Smooth muscle cell (in vitro differentiated cells): ENCODE data around the gene OR7D2. TPM values are rescaled to one million over a fixed set of nuclear protein-coding genes. Genes with fewer than 3 reads are reported as not detected.

ENCODE experiments used
- DNase-seq: peaks from one replicate; lab custom pipeline; 2025; ENCODE audit not compliant: unreplicated experiment; lab: John Stamatoyannopoulos, UW
- H2AFZ ChIP-seq: fragments of 200-600 bp; sonication (generic); 2 replicates; pipeline ENCODE4 v1.6.0; 2016; ENCODE audit warnings: antibody characterized with exemption, low read depth, mild to moderate bottlenecking
- H3F3A ChIP-seq: fragments of 200-600 bp; sonication (generic); 2 replicates; pipeline ENCODE4 v1.6.0; 2017; ENCODE audit warnings: antibody characterized with exemption, low read depth
- H3K27ac ChIP-seq: fragments of 200-600 bp; sonication (generic); 2 replicates; pipeline ENCODE4 v1.5.1; 2016; ENCODE audit warnings: low read depth, mild to moderate bottlenecking
- H3K27me3 ChIP-seq: fragments of 200-600 bp; sonication (generic); 2 replicates; pipeline ENCODE4 v1.6.1; 2016; ENCODE audit warnings: low read depth, mild to moderate bottlenecking
- H3K36me3 ChIP-seq: fragments of 200-600 bp; sonication (generic); 2 replicates; pipeline ENCODE4 v1.5.1; 2016; ENCODE audit warnings: low read depth
- H3K4me1 ChIP-seq: fragments of 200-600 bp; sonication (generic); 2 replicates; pipeline ENCODE4 v1.5.1; 2016; ENCODE audit warnings: low read depth
- H3K4me2 ChIP-seq: fragments of 200-600 bp; sonication (generic); 2 replicates; pipeline ENCODE4 v1.6.0; 2016; ENCODE audit warnings: mild to moderate bottlenecking
- H3K4me3 ChIP-seq: fragments of 200-600 bp; sonication (generic); 2 replicates; pipeline ENCODE4 v1.5.1; 2016; ENCODE audit warnings: mild to moderate bottlenecking
- H3K79me2 ChIP-seq: fragments of 200-600 bp; sonication (generic); 2 replicates; pipeline ENCODE4 v1.6.0; 2016; ENCODE audit warnings: low read depth, mild to moderate bottlenecking
- H3K9ac ChIP-seq: fragments of 200-600 bp; sonication (generic); 2 replicates; pipeline ENCODE4 v1.6.0; 2016; ENCODE audit warnings: low read depth
- H3K9me3 ChIP-seq: fragments of 200-600 bp; sonication (generic); replicated peaks from 2 replicates; pipeline ENCODE4 v1.5.1; 2016; ENCODE audit warnings: low read depth
- H4K20me1 ChIP-seq: fragments of 200-600 bp; sonication (generic); 2 replicates; pipeline ENCODE4 v1.6.0; 2016; ENCODE audit warnings: low read depth
- WGBS: methylation state at CpG from one replicate; pipeline ENCODE4 v1.1.7; 2016; ENCODE audit warnings: low lambda C conversion rate; 5-methylcytosine and 5-hydroxymethylcytosine counted together
- polyA plus RNA-seq: library from polyadenylated mRNA; unstranded; fragments of >200 nt; fragmentation: Nextera tagmentation; extraction: Ambion mirVana; gene quantifications from 2 replicates; pipeline ENCODE4 v1.2.1, GENCODE V29; 2016
- total RNA-seq: library from RNA; depleted of rRNA; stranded (reverse); fragments of >200 nt; gene quantifications from 2 replicates; pipeline ENCODE4 v1.2.3, GENCODE V29; 2014
- TF ChIP-seq, protein P1 (sequence below): fragments of 200-600 bp; sonication (generic); IDR thresholded peaks from 2 replicates; pipeline ENCODE4 v1.5.1; 2017; ENCODE audit warnings: borderline replicate concordance, mild to moderate bottlenecking, antibody characterized with exemption; ENCODE audit not compliant: insufficient read depth, poor library complexity, severe bottlenecking

OR7D2 gene
- total and polyA plus RNA-seq, 2 experiments from 2014 or later = 0.04 to 0.18 TPM

DNA sequence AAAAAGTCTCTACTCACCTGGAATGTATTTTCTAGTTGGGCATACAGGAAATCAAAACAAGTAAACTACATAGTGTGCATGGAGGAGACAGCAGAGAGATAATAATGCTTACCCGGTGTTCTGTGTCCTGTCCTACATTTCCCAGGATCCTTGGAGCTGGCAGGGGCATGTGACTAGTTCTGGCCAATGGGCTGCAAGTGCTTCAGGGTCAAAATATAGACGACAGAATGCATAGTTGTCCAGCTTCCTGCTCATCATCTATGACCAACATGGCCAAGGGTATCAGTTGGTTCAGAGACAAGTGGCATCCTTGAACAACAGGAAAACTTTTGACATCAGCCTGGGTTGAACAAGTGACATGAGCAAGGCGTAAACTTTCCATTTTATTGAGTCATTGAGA lies 30.1 kb upstream of the OR7D2 start:
- Histone ChIP-seq H3K27me3 (no peaks in the 10 kb centered on the region), H3K4me3 (no peak overlapping the region), H3K9me3 (peaks cover 24% of the 10 kb centered on the region), H3K9ac (no peak overlapping the region), H4K20me1 (peaks cover 11% of the 10 kb centered on the region), H3K4me2 (no peak overlapping the region), H3K4me1 (no peaks in the 10 kb centered on the region), H3K27ac (no peak overlapping the region), H3F3A (peaks cover 3% of the 10 kb centered on the region), H3K36me3 (peaks cover 12% of the 10 kb centered on the region), H2AFZ (no peak overlapping the region), H3K79me2 (peaks cover 100% of the 10 kb centered on the region)
- WGBS = 97% methylated on average over 3 of the region's 3 CpGs
- TF ChIP-seq, protein P1, sequence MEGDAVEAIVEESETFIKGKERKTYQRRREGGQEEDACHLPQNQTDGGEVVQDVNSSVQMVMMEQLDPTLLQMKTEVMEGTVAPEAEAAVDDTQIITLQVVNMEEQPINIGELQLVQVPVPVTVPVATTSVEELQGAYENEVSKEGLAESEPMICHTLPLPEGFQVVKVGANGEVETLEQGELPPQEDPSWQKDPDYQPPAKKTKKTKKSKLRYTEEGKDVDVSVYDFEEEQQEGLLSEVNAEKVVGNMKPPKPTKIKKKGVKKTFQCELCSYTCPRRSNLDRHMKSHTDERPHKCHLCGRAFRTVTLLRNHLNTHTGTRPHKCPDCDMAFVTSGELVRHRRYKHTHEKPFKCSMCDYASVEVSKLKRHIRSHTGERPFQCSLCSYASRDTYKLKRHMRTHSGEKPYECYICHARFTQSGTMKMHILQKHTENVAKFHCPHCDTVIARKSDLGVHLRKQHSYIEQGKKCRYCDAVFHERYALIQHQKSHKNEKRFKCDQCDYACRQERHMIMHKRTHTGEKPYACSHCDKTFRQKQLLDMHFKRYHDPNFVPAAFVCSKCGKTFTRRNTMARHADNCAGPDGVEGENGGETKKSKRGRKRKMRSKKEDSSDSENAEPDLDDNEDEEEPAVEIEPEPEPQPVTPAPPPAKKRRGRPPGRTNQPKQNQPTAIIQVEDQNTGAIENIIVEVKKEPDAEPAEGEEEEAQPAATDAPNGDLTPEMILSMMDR = no peak
- DNase-seq = no peak

DNA sequence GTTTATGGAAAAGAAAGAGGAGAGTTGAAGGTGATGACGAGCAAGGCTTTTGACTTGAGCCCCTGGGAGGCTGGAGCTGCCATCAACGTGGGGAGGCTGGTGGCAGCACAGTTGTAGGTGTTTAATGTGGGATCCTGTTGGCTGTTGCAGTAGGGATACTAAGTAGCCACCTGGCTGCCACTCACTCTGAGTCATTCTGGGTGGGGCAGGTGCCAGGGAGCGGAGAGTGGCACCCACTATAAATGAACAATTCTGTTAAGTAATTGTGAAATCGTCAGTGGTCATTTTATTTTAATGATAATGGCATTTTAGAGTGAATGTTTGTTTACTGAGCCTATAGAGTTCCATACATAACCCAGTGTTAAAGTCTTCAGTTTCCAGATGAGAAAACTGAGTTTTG lies 28.8 kb upstream of the OR7D2 start:
- Histone ChIP-seq H3K4me3 (no peak overlapping the region), H3K27me3 (no peaks in the 10 kb centered on the region), H3K9ac (no peak overlapping the region), H3K36me3 (peaks cover 8% of the 10 kb centered on the region), H3K4me1 (no peaks in the 10 kb centered on the region), H3K4me2 (no peak overlapping the region), H3K79me2 (peaks cover 100% of the 10 kb centered on the region), H3F3A (no peaks in the 10 kb centered on the region), H3K9me3 (peaks cover 12% of the 10 kb centered on the region), H2AFZ (no peak overlapping the region), H3K27ac (no peak overlapping the region), H4K20me1 (peaks cover 24% of the 10 kb centered on the region)
- TF ChIP-seq, protein P1 = no peak
- 96% methylated on average over 4 of the region's 4 CpGs for WGBS
- DNase-seq = no peak

DNA sequence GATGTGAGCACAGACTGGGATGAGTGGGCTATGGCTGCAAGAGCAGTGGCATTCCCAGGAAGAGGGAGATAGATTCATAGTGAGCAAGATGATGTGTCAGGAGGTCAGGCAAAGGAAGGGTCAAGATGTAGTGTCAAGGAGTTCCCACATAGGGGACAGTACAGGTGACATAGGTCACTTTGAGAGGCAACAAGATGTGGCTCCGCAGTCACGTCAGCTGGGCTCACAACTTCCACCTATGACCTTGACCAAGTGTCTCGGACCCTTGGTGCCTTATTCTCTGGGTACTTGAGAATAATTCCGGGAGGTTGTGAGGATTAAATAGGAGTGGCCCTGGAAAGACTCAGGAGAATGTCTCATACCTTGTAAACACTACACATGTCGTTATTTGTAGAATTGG lies 28.1 kb upstream of the OR7D2 start:
- Histone ChIP-seq H3K79me2 (peaks cover 100% of the 10 kb centered on the region), H3K27ac (no peak overlapping the region), H3K9me3 (peaks cover 6% of the 10 kb centered on the region), H3K36me3 (peaks cover 8% of the 10 kb centered on the region), H3K4me1 (no peaks in the 10 kb centered on the region), H3F3A (no peaks in the 10 kb centered on the region), H3K4me3 (no peak overlapping the region), H3K9ac (no peak overlapping the region), H2AFZ (no peak overlapping the region), H4K20me1 (peaks cover 31% of the 10 kb centered on the region), H3K4me2 (no peak overlapping the region), H3K27me3 (no peaks in the 10 kb centered on the region)
- TF ChIP-seq, protein P1 = no peak
- WGBS = 93% methylated on average over 5 of the region's 5 CpGs
- no peak for DNase-seq

DNA sequence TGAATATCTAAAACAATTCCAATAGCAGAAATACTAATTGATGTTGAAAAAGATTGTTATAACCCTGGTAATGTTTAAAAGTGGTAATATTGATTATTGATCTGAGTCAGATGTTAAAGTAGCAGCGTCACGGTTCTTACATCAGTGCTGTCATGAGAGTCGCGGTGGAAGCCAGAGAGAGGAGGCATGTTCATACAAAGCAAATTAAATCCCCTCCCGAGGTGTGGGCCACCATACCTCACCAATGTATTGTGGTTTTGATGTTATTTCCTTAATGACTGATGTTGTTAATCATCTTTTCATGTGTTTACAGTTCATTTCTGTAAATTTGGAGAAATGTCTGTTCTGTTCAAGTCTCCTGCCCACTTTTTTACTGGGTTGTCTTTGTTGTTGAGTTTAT lies 27.4 kb upstream of the OR7D2 start:
- 98% methylated on average over 5 of the region's 5 CpGs for WGBS
- H3K27me3 ChIP-seq = no peaks in the 10 kb centered on the region
- DNase-seq = no peak
- H3K36me3 ChIP-seq = peaks cover 8% of the 10 kb centered on the region
- peaks cover 5% of the 10 kb centered on the region for H3K9me3 ChIP-seq
- H3K4me2 ChIP-seq = no peak overlapping the region
- H3K4me1 ChIP-seq = no peaks in the 10 kb centered on the region
- no peaks in the 10 kb centered on the region for H3F3A ChIP-seq
- H3K79me2 ChIP-seq = peaks cover 99% of the 10 kb centered on the region
- no peak overlapping the region for H3K4me3 ChIP-seq
- H3K9ac ChIP-seq = no peak overlapping the region
- no peak overlapping the region for H2AFZ ChIP-seq
- H4K20me1 ChIP-seq = peaks cover 38% of the 10 kb centered on the region
- H3K27ac ChIP-seq = no peak overlapping the region
- TF ChIP-seq, protein P1 = no peak
